HepG2 (cell line): ENCODE data around the gene TUBA4B. TPM values are rescaled to one million over a fixed set of nuclear protein-coding genes. Genes with fewer than 3 reads are reported as not detected.

ENCODE experiments used
- CC2D1A ChIP-seq: sonication (generic); formaldehyde crosslinking; IDR thresholded peaks from 2 replicates; pipeline ENCODE4 v1.8.1; 2023; ENCODE audit warnings: mild to moderate bottlenecking, missing genetic modification reagents
- ELF3 ChIP-seq: IDR thresholded peaks from 2 replicates; pipeline ENCODE4 v1.6.1; 2016; ENCODE audit warnings: missing genetic modification reagents, missing compliant biosample characterization
- FLYWCH1 ChIP-seq: sonication (generic); formaldehyde crosslinking; IDR thresholded peaks from 2 replicates; pipeline ENCODE4 v1.8.1; 2023; ENCODE audit warnings: mild to moderate bottlenecking, missing genetic modification reagents
- HMG20A ChIP-seq: IDR thresholded peaks from 2 replicates; pipeline ENCODE4 v1.6.1; 2016; ENCODE audit warnings: borderline replicate concordance
- KLF11 ChIP-seq: IDR thresholded peaks from 2 replicates; pipeline ENCODE4 v1.6.1; 2016; ENCODE audit warnings: missing compliant biosample characterization
- NCOA2 ChIP-seq: sonication (generic); formaldehyde crosslinking; IDR thresholded peaks from 2 replicates; pipeline ENCODE4 v1.8.0; 2022; ENCODE audit warnings: inconsistent platforms
- THAP11 ChIP-seq: IDR thresholded peaks from 2 replicates; pipeline ENCODE4 v1.6.1; 2016; ENCODE audit warnings: missing biosample characterization, missing genetic modification reagents
- ZNF256 ChIP-seq: sonication (generic); formaldehyde crosslinking; conservative IDR thresholded peaks from 2 replicates; pipeline ENCODE4 v1.4.0; 2020; ENCODE audit warnings: missing genetic modification reagents
- ZNF34 ChIP-seq: sonication (generic); formaldehyde crosslinking; IDR thresholded peaks from 2 replicates; pipeline ENCODE4 v1.4.0; 2020; ENCODE audit warnings: mild to moderate bottlenecking, missing genetic modification reagents, borderline replicate concordance
- ZNF562 ChIP-seq: sonication (generic); formaldehyde crosslinking; IDR thresholded peaks from 2 replicates; pipeline ENCODE4 v1.8.0; 2022; ENCODE audit warnings: missing genetic modification reagents, borderline replicate concordance
- ZNF569 ChIP-seq: sonication (generic); formaldehyde crosslinking; IDR thresholded peaks from 2 replicates; pipeline ENCODE4 v1.5.0; 2020; ENCODE audit warnings: mild to moderate bottlenecking, missing genetic modification reagents, moderate library complexity, borderline replicate concordance
- ZNF678 ChIP-seq: sonication (generic); formaldehyde crosslinking; IDR thresholded peaks from 2 replicates; pipeline ENCODE4 v1.4.0; 2020; ENCODE audit warnings: mild to moderate bottlenecking, missing genetic modification reagents
- polyA plus RNA-seq, 8 experiments: library from polyadenylated mRNA; depleted of rRNA in 3 of 8; stranded (reverse) in 7 of 8; unstranded in 1 of 8; fragments of >200 nt; fragmentation: Illumina TruSeq in 4 of 8; extraction: Trizol in 4 of 8; gene quantifications; 2 replicates each; pipeline versions ENCODE4 v1.2.1 to v1.2.3, GENCODE V29; 2011 to 2016; ENCODE audit warnings: low read depth in 4 of 8, missing spikeins in 1 of 8, mixed read lengths in 1 of 8; ENCODE audit not compliant: insufficient read depth in 1 of 8
- total RNA-seq, 5 experiments: library from RNA; depleted of rRNA; stranded (reverse); fragments of >200 nt; fragmentation: Illumina TruSeq; extraction: Trizol; gene quantifications; 2 replicates each; pipeline ENCODE4 v1.2.3, GENCODE V29; 2016; ENCODE audit warnings: low read depth in 1 of 5
- TF ChIP-seq, protein P1 (sequence below): sonication (generic); formaldehyde crosslinking; IDR thresholded peaks from 2 replicates; pipeline ENCODE4 v1.4.0; 2020; ENCODE audit warnings: missing genetic modification reagents, borderline replicate concordance
- TF ChIP-seq, protein P2 (sequence below): sonication (generic); formaldehyde crosslinking; IDR thresholded peaks from 2 replicates; pipeline ENCODE4 v1.8.0; 2022; ENCODE audit warnings: missing genetic modification reagents, mild to moderate bottlenecking, borderline replicate concordance
- TF ChIP-seq, protein P3 (sequence below): IDR thresholded peaks from 2 replicates; pipeline ENCODE4 v1.6.1; 2018; ENCODE audit warnings: missing genetic modification reagents
- TF ChIP-seq, protein P4 (sequence below): sonication (generic); formaldehyde crosslinking; conservative IDR thresholded peaks from 2 replicates; pipeline ENCODE4 v1.4.0; 2020; ENCODE audit warnings: missing genetic modification reagents
- TF ChIP-seq, protein P5 (sequence below): sonication (generic); formaldehyde crosslinking; IDR thresholded peaks from 2 replicates; pipeline ENCODE4 v1.5.1; 2020; ENCODE audit warnings: missing genetic modification reagents, mild to moderate bottlenecking, borderline replicate concordance
- TF ChIP-seq, protein P6 (sequence below): sonication (generic); formaldehyde crosslinking; conservative IDR thresholded peaks from 2 replicates; pipeline ENCODE4 v1.4.0; 2020; ENCODE audit warnings: missing genetic modification reagents

TUBA4B gene
- total and polyA plus RNA-seq, 2 of the 13 experiments (the other 11 are each of a cell fraction or from before 2014, with no cell fraction given) = 0.18 to 0.22 TPM

DNA sequence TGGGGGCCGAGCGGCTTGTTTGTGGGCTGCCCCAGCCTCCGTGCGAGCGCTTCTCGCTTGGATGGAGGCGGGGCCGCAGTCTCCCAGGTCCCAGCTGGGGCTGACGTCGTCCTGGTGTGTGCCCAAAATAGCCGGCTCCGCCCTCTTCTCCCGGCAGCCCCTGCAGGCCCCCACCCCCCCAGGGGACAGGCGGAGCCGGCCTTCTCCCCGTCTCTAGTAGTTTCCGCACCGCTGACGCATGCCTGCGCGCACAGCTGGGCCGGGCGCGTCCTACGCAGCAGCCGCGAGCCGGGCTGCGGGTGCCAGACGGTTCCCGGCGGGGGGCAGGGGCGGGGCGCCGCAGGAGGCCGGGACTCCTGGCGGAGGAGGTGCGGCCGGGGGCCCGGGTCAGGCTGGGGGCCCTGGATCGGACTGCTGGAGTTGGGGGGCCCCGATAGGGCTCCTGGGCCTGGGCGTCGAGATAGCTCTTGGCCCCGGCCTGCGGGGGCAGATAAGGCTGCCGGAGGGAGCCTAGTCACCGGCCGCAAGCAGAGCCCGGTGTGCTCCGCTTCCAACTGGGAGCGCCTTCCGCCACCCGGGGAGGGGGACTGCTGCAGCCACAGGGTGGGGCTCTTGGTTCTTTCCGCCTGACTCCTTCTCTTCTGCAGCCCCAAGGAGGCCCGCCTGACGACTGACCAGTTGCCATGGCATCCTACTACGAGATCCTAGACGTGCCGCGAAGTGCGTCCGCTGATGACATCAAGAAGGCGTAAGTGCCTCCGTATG, 26.3 kb downstream of the TUBA4B start, which contains the start of gene DNAJB2 (continued):
- TF ChIP-seq FLYWCH1 (CRISPR knock-in tag) (no peak), ZNF256 (no peak), NCOA2 (CRISPR knock-in tag) (peak; percentile 60), HMG20A (CRISPR knock-in tag) (no peak), ZNF34 (CRISPR knock-in tag) (0 out of 2 replicates have a peak, but pooled peaks have one; percentile 41), KLF11 (CRISPR knock-in tag) (0 out of 2 replicates have a peak, but pooled peaks have one; percentile 41), ZNF569 (CRISPR knock-in tag) (no peak), CC2D1A (no peak), ZNF678 (CRISPR knock-in tag) (no peak), THAP11 (peak; percentile 88), ZNF562 (CRISPR knock-in tag) (no peak), ELF3 (CRISPR knock-in tag) (peak; percentile 85; the same call in 1 of the 2 replicates)
- TF ChIP-seq, protein P1, sequence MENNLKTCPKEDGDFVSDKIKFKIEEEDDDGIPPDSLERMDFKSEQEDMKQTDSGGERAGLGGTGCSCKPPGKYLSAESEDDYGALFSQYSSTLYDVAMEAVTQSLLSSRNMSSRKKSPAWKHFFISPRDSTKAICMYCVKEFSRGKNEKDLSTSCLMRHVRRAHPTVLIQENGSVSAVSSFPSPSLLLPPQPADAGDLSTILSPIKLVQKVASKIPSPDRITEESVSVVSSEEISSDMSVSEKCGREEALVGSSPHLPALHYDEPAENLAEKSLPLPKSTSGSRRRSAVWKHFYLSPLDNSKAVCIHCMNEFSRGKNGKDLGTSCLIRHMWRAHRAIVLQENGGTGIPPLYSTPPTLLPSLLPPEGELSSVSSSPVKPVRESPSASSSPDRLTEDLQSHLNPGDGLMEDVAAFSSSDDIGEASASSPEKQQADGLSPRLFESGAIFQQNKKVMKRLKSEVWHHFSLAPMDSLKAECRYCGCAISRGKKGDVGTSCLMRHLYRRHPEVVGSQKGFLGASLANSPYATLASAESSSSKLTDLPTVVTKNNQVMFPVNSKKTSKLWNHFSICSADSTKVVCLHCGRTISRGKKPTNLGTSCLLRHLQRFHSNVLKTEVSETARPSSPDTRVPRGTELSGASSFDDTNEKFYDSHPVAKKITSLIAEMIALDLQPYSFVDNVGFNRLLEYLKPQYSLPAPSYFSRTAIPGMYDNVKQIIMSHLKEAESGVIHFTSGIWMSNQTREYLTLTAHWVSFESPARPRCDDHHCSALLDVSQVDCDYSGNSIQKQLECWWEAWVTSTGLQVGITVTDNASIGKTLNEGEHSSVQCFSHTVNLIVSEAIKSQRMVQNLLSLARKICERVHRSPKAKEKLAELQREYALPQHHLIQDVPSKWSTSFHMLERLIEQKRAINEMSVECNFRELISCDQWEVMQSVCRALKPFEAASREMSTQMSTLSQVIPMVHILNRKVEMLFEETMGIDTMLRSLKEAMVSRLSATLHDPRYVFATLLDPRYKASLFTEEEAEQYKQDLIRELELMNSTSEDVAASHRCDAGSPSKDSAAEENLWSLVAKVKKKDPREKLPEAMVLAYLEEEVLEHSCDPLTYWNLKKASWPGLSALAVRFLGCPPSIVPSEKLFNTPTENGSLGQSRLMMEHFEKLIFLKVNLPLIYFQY (CRISPR knock-in tag) = peak; percentile 93; the same call in 1 of the 2 replicates
- TF ChIP-seq, protein P2, sequence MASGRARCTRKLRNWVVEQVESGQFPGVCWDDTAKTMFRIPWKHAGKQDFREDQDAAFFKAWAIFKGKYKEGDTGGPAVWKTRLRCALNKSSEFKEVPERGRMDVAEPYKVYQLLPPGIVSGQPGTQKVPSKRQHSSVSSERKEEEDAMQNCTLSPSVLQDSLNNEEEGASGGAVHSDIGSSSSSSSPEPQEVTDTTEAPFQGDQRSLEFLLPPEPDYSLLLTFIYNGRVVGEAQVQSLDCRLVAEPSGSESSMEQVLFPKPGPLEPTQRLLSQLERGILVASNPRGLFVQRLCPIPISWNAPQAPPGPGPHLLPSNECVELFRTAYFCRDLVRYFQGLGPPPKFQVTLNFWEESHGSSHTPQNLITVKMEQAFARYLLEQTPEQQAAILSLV = peak; percentile 88; the same call in 1 of the 2 replicates
- TF ChIP-seq, protein P3, sequence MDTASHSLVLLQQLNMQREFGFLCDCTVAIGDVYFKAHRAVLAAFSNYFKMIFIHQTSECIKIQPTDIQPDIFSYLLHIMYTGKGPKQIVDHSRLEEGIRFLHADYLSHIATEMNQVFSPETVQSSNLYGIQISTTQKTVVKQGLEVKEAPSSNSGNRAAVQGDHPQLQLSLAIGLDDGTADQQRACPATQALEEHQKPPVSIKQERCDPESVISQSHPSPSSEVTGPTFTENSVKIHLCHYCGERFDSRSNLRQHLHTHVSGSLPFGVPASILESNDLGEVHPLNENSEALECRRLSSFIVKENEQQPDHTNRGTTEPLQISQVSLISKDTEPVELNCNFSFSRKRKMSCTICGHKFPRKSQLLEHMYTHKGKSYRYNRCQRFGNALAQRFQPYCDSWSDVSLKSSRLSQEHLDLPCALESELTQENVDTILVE (CRISPR knock-in tag) = peak; percentile 80; the same call in 1 of the 2 replicates
- TF ChIP-seq, protein P4, sequence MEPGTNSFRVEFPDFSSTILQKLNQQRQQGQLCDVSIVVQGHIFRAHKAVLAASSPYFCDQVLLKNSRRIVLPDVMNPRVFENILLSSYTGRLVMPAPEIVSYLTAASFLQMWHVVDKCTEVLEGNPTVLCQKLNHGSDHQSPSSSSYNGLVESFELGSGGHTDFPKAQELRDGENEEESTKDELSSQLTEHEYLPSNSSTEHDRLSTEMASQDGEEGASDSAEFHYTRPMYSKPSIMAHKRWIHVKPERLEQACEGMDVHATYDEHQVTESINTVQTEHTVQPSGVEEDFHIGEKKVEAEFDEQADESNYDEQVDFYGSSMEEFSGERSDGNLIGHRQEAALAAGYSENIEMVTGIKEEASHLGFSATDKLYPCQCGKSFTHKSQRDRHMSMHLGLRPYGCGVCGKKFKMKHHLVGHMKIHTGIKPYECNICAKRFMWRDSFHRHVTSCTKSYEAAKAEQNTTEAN (CRISPR knock-in tag) = 0 out of 2 replicates have a peak, but pooled peaks have one; percentile 39
- TF ChIP-seq, protein P5, sequence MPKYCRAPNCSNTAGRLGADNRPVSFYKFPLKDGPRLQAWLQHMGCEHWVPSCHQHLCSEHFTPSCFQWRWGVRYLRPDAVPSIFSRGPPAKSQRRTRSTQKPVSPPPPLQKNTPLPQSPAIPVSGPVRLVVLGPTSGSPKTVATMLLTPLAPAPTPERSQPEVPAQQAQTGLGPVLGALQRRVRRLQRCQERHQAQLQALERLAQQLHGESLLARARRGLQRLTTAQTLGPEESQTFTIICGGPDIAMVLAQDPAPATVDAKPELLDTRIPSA = peak; percentile 58; the same call in 1 of the 2 replicates
- TF ChIP-seq, protein P6, sequence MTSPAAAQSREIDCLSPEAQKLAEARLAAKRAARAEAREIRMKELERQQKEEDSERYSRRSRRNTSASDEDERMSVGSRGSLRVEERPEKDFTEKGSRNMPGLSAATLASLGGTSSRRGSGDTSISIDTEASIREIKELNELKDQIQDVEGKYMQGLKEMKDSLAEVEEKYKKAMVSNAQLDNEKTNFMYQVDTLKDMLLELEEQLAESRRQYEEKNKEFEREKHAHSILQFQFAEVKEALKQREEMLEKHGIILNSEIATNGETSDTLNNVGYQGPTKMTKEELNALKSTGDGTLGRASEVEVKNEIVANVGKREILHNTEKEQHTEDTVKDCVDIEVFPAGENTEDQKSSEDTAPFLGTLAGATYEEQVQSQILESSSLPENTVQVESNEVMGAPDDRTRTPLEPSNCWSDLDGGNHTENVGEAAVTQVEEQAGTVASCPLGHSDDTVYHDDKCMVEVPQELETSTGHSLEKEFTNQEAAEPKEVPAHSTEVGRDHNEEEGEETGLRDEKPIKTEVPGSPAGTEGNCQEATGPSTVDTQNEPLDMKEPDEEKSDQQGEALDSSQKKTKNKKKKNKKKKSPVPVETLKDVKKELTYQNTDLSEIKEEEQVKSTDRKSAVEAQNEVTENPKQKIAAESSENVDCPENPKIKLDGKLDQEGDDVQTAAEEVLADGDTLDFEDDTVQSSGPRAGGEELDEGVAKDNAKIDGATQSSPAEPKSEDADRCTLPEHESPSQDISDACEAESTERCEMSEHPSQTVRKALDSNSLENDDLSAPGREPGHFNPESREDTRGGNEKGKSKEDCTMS (CRISPR knock-in tag) = no peak
